Nephron (organoid): Measurements from ENCODE around the gene ANGPTL8.

Experiments
- H3K27ac Mint-ChIP-seq, 3 experiments: 2 replicates each; pipeline ENCODE4 v1.8.0; 2020; ENCODE audit warnings: mixed read lengths in 3 of 3, mild to moderate bottlenecking in 2 of 3, moderate library complexity in 1 of 3
- H3K27me3 Mint-ChIP-seq: 2 replicates; pipeline ENCODE4 v1.8.0; 2021; ENCODE audit warnings: low read depth, mild to moderate bottlenecking, moderate library complexity, mixed read lengths
- H3K36me3 Mint-ChIP-seq: 2 replicates; pipeline ENCODE4 v1.8.0; 2020; ENCODE audit warnings: low read depth, mixed read lengths
- H3K4me1 Mint-ChIP-seq: 2 replicates; pipeline ENCODE4 v1.8.0; 2020; ENCODE audit warnings: mixed read lengths
- H3K4me3 Mint-ChIP-seq, 3 experiments: 2 replicates each; pipeline ENCODE4 v1.8.0; 2020; ENCODE audit warnings: mild to moderate bottlenecking in 3 of 3, mixed read lengths in 3 of 3, moderate library complexity in 2 of 3
- H3K9me3 Mint-ChIP-seq: 2 replicates; pipeline ENCODE4 v1.8.0; 2020; ENCODE audit warnings: mixed read lengths
- TF ChIP-seq, protein P1 (sequence below), 3 experiments: fragments of 200-600 bp; sonication (generic); IDR thresholded peaks; one replicate each; pipeline ENCODE4 v1.5.0; 2021; ENCODE audit warnings: antibody characterized with exemption in 3 of 3; ENCODE audit not compliant: unreplicated experiment in 3 of 3

The ANGPTL8 gene

DNA sequence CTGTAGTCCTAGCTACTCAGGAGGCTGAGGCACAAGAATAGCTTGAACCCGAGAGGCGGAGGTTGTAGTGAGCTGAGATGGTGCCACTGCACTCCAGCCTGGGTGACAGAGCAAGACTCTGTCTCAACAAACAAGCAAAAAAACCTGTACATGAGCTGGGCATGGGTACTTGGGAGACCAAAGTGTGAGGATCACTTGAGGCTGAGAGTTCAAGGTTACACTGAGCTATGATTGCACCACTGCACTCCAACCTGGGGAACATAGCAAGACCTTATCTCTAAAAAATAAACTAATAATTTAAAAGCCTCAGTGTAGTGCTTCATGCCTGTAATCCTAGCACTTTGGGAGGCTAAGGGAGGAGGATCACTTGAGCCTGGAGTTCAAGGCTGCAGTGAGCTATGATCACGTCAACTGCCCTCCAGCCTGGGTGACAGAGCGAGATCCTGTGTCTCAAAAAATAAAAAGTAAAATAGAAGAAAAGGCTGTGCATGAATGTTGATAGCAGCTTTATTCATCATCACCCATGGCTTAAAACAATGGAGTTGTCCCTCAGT lies 35.2 kb downstream of the ANGPTL8 start:
- TF ChIP-seq, protein P1, sequence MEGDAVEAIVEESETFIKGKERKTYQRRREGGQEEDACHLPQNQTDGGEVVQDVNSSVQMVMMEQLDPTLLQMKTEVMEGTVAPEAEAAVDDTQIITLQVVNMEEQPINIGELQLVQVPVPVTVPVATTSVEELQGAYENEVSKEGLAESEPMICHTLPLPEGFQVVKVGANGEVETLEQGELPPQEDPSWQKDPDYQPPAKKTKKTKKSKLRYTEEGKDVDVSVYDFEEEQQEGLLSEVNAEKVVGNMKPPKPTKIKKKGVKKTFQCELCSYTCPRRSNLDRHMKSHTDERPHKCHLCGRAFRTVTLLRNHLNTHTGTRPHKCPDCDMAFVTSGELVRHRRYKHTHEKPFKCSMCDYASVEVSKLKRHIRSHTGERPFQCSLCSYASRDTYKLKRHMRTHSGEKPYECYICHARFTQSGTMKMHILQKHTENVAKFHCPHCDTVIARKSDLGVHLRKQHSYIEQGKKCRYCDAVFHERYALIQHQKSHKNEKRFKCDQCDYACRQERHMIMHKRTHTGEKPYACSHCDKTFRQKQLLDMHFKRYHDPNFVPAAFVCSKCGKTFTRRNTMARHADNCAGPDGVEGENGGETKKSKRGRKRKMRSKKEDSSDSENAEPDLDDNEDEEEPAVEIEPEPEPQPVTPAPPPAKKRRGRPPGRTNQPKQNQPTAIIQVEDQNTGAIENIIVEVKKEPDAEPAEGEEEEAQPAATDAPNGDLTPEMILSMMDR (IDR thresholded peaks at IDR 0.05; ENCODE audit: unreplicated experiment in 3 of 3), result no peak
- Mint-ChIP-seq H3K4me3 (no peak overlapping the region), H3K27ac (peak overlapping the region in 2 of 3 experiments; percentile 77 to 84)

DNA sequence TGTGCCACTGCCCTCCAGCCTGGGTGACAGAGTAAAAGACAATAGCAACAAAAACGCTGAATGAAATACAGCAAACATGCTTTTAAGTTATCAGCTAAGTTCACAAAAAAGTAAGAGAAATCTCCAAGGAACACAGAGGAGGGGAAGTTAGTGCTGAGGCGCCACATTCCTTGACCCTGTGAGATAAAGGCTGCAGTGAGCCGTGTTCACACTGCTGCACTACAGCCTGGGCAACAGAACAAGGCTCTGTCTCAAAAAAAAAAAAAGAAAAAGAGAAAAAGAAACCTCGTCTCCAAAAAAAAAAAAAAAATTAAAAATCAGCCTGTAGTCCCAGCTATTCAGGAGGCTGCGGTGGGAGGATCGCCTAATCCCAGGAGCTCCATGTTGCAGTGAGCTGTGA lies 39.3 kb downstream of the ANGPTL8 start:
- TF ChIP-seq, protein P1 (IDR thresholded peaks at IDR 0.05; ENCODE audit: unreplicated experiment in 3 of 3), result no peak
- Mint-ChIP-seq H3K27ac (peak overlapping the region; percentile 31 to 77 (median 59)), H3K9me3 (peaks cover 2% of the 10 kb centered on the region), H3K4me1 (peaks cover 17% of the 10 kb centered on the region), H3K4me3 (no peak overlapping the region), H3K27me3 (peaks cover 3% of the 10 kb centered on the region), H3K36me3 (peaks cover 3% of the 10 kb centered on the region)

More for the DNA sequence above, 35.2 kb downstream of the ANGPTL8 start:
- H3K27me3 Mint-ChIP-seq, result peaks cover 3% of the 10 kb centered on the region
- peaks cover 7% of the 10 kb centered on the region for H3K4me1 Mint-ChIP-seq
- peaks cover 2% of the 10 kb centered on the region for H3K9me3 Mint-ChIP-seq
- H3K36me3 Mint-ChIP-seq, result peaks cover 3% of the 10 kb centered on the region

DNA sequence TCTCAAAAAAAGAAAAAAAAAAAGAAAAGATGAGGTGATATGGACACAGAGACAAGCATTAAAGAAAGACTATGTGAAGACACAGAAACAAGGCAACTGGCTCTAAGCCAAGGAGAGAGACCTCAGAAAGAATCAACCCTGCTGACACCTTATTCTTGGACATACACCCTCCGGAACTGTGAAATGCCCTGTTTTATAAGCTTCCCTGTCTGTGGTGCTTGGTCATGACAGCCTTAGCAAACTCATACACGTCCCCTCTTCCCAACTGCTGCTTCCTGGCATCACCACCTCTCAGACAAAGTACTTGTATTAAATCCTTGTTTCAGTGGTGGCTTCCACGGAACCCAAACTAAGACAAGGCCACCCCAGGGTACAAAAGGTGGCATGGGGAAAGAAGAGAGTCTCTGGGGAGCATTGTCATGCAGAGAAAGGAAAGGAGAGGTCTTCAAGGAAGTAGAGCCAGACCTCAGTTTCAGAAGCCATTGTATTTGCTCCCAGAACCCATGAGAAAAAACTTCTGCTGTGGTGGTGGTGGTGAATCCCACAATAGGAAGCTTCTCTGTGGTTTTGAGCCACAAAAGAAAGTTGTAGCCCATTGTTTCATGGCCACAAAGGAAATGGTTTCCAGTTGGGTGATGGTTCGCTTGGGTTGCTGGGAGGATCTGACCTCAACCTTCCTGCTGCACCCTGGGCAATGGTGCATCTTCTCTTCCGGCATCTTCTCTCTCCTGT lies 40.3 kb downstream of the ANGPTL8 start:
- H3K36me3 Mint-ChIP-seq, result peaks cover 3% of the 10 kb centered on the region
- peak overlapping the region in 2 of 3 experiments; percentile 2 to 29 for H3K27ac Mint-ChIP-seq
- peaks cover 3% of the 10 kb centered on the region for H3K27me3 Mint-ChIP-seq
- peaks cover 22% of the 10 kb centered on the region for H3K4me1 Mint-ChIP-seq
- TF ChIP-seq, protein P1 (IDR thresholded peaks at IDR 0.05; ENCODE audit: unreplicated experiment in 3 of 3), result no peak
- H3K9me3 Mint-ChIP-seq, result peaks cover 2% of the 10 kb centered on the region
- H3K4me3 Mint-ChIP-seq, result no peak overlapping the region

DNA sequence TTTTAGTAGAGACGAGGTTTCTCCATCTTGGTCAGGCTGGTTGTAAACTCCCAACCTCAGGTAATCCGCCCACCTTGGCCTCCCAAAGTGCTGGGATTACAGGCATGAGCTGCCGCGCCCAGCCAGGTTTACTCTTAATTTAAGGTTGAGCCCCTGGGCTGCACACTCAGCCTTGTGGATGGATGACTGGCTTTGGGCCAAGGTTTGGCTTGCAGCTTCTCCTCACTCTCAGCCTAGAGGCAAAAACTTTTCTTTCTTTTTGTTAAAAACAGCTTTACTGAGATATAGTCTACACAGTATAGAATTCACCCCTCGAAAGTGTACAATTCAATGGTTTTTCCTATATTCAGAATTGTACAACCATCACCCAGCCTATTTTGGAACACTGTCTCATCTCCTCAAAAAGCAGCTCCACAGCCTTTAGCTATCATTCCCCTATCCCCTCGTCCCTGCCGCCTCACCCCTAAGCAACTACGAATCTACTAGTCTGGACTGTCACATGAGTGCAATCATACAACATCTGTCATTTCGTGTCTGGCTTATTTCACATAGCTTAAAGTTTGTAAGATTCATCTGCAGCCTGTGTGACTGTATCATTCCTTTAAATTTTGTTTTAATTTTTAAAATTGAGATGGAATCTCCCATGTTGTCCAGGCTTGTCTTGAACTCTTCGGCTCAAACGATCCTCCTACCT lies 42.1 kb downstream of the ANGPTL8 start:
- Mint-ChIP-seq H3K4me1 (peaks cover 17% of the 10 kb centered on the region), H3K27me3 (peaks cover 3% of the 10 kb centered on the region), H3K27ac (peak overlapping the region; percentile 70 to 92 (median 85)), H3K9me3 (peaks cover 2% of the 10 kb centered on the region), H3K36me3 (peaks cover 3% of the 10 kb centered on the region), H3K4me3 (peak overlapping the region in 1 of 3 experiments; percentile 6)
- TF ChIP-seq, protein P1 (IDR thresholded peaks at IDR 0.05; ENCODE audit: unreplicated experiment in 3 of 3), result no peak

DNA sequence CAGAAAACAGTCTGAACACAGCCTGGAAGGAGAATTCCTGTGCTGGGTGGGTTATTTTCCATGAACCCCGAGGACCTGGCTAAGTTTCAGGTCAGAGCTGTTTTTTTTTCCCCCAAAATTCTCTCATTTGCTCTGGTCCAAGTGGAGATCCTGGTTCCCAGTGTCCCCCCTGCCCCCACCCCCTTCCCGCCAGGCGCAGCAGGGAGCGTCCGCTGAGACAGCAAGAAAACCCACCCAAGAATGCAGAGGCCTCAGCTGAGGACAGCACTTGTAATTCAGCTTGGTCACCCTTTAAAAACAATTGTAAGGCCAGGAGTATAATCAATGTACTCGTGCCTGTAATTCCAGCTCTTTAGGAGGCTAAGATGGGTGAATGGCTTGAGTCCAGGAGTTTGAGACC lies 45.1 kb downstream of the ANGPTL8 start:
- Mint-ChIP-seq H3K9me3 (no peaks in the 10 kb centered on the region), H3K27ac (peak overlapping the region; percentile 69 to 83 (median 78)), H3K36me3 (no peaks in the 10 kb centered on the region), H3K27me3 (no peaks in the 10 kb centered on the region), H3K4me3 (no peak overlapping the region), H3K4me1 (peaks cover 28% of the 10 kb centered on the region)
- TF ChIP-seq, protein P1 (IDR thresholded peaks at IDR 0.05; ENCODE audit: unreplicated experiment in 3 of 3), result no peak
